NCI-H1436 (cell line): ENCODE results near the gene PRPSAP1.

Experiments
- DNase-seq: peaks from one replicate; lab custom pipeline; 2025; lab: John Stamatoyannopoulos, UW

Gene PRPSAP1

DNA sequence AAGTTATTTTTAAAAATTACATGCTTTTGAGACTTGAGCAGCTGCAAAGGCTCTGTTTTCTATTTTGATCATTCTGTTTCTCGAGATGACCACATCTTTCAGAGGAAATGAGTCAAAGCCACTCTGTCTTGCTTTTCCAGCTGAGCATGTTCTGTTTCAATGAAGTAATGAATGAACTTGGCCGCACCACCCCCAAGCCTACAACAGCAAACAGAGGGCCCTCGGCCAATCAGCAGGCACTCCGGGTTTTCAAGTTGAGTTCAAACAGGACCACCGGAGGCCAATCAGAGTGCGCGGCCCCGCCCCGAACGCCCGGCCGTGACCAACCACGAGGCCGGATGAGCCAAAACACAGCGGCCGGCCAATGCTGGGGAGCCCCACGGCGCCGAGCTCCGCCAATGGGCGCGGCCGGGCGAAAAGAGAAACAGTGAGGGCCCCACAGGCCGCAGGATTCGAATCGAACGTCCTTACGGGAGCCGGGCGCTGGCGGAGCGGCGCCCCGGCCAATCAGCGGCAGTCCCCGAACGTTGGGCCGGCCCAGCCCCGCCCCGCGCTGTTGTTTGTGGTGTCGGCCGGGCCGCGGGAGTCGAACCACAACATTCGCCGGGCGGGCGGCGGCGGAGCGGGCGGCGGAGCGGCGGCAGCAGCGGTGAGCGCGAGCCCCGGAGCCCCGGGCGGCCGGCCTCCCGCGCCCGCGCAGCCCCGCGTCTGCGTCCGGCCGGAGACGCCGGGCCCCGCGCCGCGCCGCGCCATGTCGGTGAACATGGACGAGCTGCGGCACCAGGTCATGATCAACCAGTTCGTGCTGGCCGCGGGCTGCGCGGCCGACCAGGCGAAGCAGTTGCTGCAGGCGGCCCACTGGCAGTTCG, 88.7 kb downstream of the PRPSAP1 start, which contains the start of gene UBALD2:
Gene UBALD2, plus strand, starts transcription at position 594 of the 869 bp plus-strand sequence. Its CDS starts 158 bp downstream, at position 752.
- DNase-seq: peak; percentile 99

DNA sequence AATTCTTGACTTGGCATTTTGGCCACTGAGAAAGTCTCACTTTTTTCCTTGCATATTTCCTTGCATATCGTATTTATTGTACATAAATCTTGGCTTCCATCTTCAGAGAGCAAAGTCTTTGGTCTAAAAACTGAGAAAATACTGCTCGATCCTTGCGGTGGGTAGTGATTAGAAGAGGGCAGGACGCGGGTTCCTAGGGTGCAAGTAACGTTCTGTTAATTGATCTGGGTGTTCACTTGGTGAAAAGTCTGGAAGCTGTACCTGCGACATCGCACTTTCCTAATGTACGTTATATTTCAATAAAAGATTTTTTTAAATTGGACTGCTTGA, 89.3 kb downstream of the PRPSAP1 start:
- DNase-seq: no peak

DNA sequence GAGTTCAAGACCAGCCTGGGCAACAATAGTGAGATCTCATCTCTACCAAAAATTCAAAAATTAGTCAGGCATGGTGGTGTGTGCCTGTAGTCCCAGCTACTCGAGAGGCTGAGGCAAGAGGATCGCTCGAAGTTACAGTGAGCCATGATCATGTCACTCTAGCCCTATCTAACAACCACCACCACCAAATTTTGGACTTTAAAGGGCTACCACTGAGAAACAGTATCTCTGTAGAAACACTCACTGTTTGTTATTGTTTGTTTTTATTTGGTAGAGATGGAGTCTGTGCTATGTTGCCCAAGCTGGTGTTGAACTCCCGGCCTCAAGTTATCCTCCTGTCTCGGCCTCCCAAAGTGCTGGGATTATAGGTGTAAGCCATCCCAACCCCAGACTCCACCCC, 89.8 kb downstream of the PRPSAP1 start:
- no peak for DNase-seq

DNA sequence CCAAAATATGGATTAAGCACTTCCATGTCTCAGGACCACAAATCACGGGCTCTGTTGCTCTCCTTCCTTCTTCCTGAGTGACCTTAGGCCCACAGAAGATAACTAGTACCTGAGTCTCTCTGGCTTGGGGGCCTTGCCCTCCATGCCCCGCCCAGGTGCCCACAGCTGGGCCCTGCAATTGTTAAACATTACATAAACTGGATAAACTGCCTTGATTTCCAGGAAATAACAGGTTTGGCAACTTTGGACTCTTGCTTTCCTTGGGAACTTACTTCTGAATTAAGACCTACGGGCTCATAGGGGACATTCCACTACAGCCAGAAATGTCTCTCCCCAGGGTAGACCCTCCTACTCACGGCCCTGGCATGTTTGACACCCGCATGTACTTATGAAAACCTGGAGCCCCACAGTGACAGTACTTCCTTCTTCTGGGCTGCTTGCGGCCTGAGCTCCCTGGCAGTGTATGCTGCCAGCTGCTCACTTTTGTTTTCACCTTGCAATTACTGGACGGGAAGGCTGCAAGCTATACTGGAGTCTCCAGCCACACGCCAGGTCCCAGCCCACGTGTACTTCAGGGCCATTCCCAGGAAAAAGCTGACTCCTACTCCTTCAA, 90.9 kb downstream of the PRPSAP1 start:
- DNase-seq: no peak

DNA sequence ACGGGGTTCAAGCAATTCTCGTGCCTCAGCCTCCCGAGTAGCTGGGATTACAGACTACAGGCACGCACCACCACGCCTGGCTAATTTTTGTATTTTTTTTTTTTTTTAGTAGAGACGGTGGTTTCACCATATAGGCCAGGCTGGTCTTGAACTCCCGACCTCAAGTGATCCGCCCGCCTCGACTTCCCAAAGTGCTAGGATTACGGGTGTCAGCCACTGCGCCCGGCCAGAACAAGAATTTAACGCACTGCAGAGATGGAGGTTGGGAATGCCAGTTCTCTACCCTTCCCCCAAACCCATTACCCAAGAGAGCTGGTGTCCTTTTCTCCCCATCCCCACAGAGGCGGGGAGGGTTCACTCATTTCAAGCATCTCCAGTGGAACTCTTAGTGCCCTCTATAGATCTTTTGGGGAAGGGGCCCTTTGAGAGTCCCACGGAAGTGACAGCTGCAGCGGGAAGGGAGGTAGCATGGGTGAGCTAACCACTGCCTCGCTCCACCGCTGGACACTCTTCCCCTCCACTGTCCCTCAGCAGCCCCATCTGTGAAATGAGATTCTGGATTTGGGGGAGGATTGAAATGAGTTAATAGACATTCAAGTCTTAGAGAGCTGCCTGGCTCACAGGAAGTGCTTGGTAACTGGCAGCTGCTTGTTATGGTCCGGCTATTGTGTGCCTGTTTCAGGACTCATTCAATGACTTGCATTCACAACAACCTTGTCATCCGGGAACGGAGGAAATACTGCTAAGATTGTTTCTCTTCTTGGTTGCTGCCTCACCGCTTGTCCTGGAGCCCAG, 92.1 kb downstream of the PRPSAP1 start:
- peak; percentile 36 for DNase-seq

DNA sequence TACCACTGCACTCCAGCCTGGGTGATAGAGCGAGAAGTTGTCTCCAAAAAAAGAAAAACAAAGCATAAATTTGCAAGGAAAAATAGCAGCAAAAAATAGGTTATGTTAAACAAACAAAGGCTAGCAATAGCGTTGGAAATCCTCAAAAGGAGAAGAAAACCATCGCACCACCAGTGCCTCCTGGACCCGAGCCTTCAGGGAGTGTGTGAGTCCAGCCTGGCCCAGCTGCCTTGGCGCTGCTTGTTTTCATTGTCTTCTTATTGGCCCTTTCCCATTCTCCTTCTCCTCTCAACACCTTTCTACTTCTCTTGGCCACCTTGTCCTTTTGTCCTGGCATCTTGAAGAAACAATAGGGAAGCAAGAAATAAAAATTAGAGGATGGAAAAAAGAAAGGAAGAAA, 93.0 kb downstream of the PRPSAP1 start:
- DNase-seq: no peak

DNA sequence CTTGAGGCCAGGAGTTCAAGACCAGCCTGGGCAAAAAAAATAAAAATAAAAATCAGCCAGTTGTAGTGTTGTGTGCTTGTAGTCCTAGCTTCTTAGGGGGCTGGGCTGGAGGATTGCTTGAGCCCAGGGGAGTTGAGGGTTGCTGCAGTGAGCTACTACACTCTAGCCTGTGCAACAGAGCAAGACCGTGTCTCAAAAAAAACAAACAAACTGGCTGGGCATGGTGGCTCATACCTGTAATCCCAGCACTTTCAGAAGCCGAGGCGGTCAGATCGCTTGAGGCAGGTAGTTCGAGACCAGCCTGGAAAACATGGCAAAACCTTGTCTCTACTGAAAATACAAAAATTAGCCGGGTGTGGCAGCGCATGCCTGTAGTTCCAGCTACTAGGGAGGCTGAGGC, 93.5 kb downstream of the PRPSAP1 start:
- DNase-seq: no peak
